Neural progenitor cell (in vitro differentiated cells): ENCODE results near the gene IL27RA. TPM values are rescaled to one million over a fixed set of nuclear protein-coding genes. Genes with fewer than 3 reads are reported as not detected.
A peak's percentile ranks its signal among the peaks of the same experiment; 100 is the strongest.

Experiments
- DNase-seq: peaks from one replicate; pipeline ENCODE4 v3.0.0-alpha.2; 2016; ENCODE audit warnings: low spot score
- H2AFZ ChIP-seq: fragments of 200-600 bp; sonication (generic); replicated peaks from 2 replicates; pipeline ENCODE4 v1.6.1; 2016; ENCODE audit warnings: antibody characterized with exemption
- H3F3A ChIP-seq: fragments of 200-600 bp; sonication (generic); 2 replicates; pipeline ENCODE4 v1.6.1; 2016; ENCODE audit warnings: antibody characterized with exemption, low read depth
- H3K27ac ChIP-seq: fragments of 200-600 bp; sonication (generic); 2 replicates; pipeline ENCODE4 v1.5.1; 2016; ENCODE audit warnings: mild to moderate bottlenecking
- H3K27me3 ChIP-seq: fragments of 200-600 bp; sonication (generic); 2 replicates; pipeline ENCODE4 v1.6.1; 2016; ENCODE audit warnings: mild to moderate bottlenecking, moderate library complexity
- H3K36me3 ChIP-seq: fragments of 200-600 bp; sonication (generic); 2 replicates; pipeline ENCODE4 v1.5.1; 2016
- H3K4me1 ChIP-seq: fragments of 200-600 bp; sonication (generic); 2 replicates; pipeline ENCODE4 v1.6.1; 2016; ENCODE audit warnings: mixed run types
- H3K4me2 ChIP-seq: fragments of 200-600 bp; sonication (generic); 2 replicates; pipeline ENCODE4 v1.6.1; 2016
- H3K4me3 ChIP-seq: fragments of 200-600 bp; sonication (generic); 2 replicates; pipeline ENCODE4 v1.5.1; 2016
- H3K79me2 ChIP-seq: fragments of 200-600 bp; sonication (generic); 2 replicates; pipeline ENCODE4 v1.6.1; 2016; ENCODE audit warnings: low read depth
- H3K9ac ChIP-seq: fragments of 200-600 bp; sonication (generic); 2 replicates; pipeline ENCODE4 v1.6.1; 2016
- H3K9me3 ChIP-seq: fragments of 200-600 bp; sonication (generic); 2 replicates; pipeline ENCODE4 v1.5.1; 2016; ENCODE audit warnings: low read depth
- H4K20me1 ChIP-seq: fragments of 200-600 bp; sonication (generic); 2 replicates; pipeline ENCODE4 v1.6.1; 2016; ENCODE audit warnings: low read depth
- H3K27ac Mint-ChIP-seq: 3 replicates; pipeline ENCODE4 v1.8.0; 2021; ENCODE audit warnings: mixed read lengths
- H3K27me3 Mint-ChIP-seq: 2 replicates; pipeline ENCODE4 v1.8.0; 2022; ENCODE audit warnings: low read depth, mild to moderate bottlenecking, inconsistent platforms, moderate library complexity, mixed read lengths; ENCODE audit not compliant: insufficient read depth
- H3K36me3 Mint-ChIP-seq: 3 replicates; pipeline ENCODE4 v1.8.0; 2021; ENCODE audit warnings: mixed read lengths
- H3K4me1 Mint-ChIP-seq: 3 replicates; pipeline ENCODE4 v1.8.0; 2021; ENCODE audit warnings: mixed read lengths
- H3K4me3 Mint-ChIP-seq: 3 replicates; pipeline ENCODE4 v1.8.0; 2021; ENCODE audit warnings: mild to moderate bottlenecking, moderate library complexity, mixed read lengths
- H3K9me3 Mint-ChIP-seq: 3 replicates; pipeline ENCODE4 v1.8.0; 2020; ENCODE audit warnings: mixed read lengths
- CTCF ChIP-seq: fragments of 200-600 bp; sonication (generic); IDR thresholded peaks from 2 replicates; pipeline ENCODE4 v1.5.1; 2017; ENCODE audit warnings: antibody characterized with exemption, mild to moderate bottlenecking
- EZH2 ChIP-seq: fragments of 200-600 bp; sonication (generic); IDR thresholded peaks from 2 replicates; pipeline ENCODE4 v1.6.1; 2017; ENCODE audit warnings: antibody characterized with exemption, mild to moderate bottlenecking, moderate library complexity
- EZH2phosphoT487 ChIP-seq: fragments of 200-600 bp; sonication (generic); IDR thresholded peaks from 2 replicates; pipeline ENCODE4 v1.6.1; 2017; ENCODE audit warnings: antibody characterized with exemption
- total RNA-seq: library from RNA; depleted of rRNA; stranded (reverse); fragments of >200 nt; gene quantifications from 2 replicates; pipeline ENCODE4 v1.2.3, GENCODE V29; 2015; ENCODE audit warnings: low replicate concordance

Gene IL27RA
- total RNA-seq, 1 donor from 2014 or later = 1.2 TPM

GRCh38 chr19:13983213-13983889 lies 48.2 kb upstream of the IL27RA start:
- Histone ChIP-seq H3K9me3 (no peaks in the 10 kb centered on the region), H3K4me3 (no peak overlapping the region), H3K27me3 (peaks cover 6% of the 10 kb centered on the region), H3K79me2 (no peaks in the 10 kb centered on the region), H4K20me1 (peaks cover 7% of the 10 kb centered on the region), H3K4me1 (peaks cover 24% of the 10 kb centered on the region), H3K27ac (no peak overlapping the region), H3K36me3 (no peaks in the 10 kb centered on the region), H3F3A (peaks cover 5% of the 10 kb centered on the region), H2AFZ (no peak overlapping the region), H3K9ac (no peak overlapping the region), H3K4me2 (no peak overlapping the region)
- Mint-ChIP-seq H3K9me3 (no peaks in the 10 kb centered on the region), H3K27ac (no peak overlapping the region), H3K27me3 (peaks cover 7% of the 10 kb centered on the region), H3K4me3 (no peak overlapping the region), H3K36me3 (peaks cover 2% of the 10 kb centered on the region), H3K4me1 (peaks cover 20% of the 10 kb centered on the region)
- TF ChIP-seq EZH2phosphoT487 (no peak), EZH2 (no peak), CTCF (no peak)
- no peak for DNase-seq

- H3K27ac Mint-ChIP-seq = no peak overlapping the region
- Histone ChIP-seq H3F3A (peaks cover 5% of the 10 kb centered on the region), H4K20me1 (peaks cover 7% of the 10 kb centered on the region), H3K9ac (no peak overlapping the region), H3K79me2 (no peaks in the 10 kb centered on the region), H3K4me2 (no peak overlapping the region), H3K4me1 (peaks cover 23% of the 10 kb centered on the region), H3K4me3 (no peak overlapping the region), H3K9me3 (no peaks in the 10 kb centered on the region), H3K36me3 (no peaks in the 10 kb centered on the region), H2AFZ (no peak overlapping the region), H3K27me3 (peaks cover 6% of the 10 kb centered on the region), H3K27ac (no peak overlapping the region)
- H3K9me3 Mint-ChIP-seq = no peaks in the 10 kb centered on the region
- H3K27me3 Mint-ChIP-seq = peaks cover 7% of the 10 kb centered on the region
- H3K4me1 Mint-ChIP-seq = peaks cover 24% of the 10 kb centered on the region
- TF ChIP-seq CTCF (no peak), EZH2phosphoT487 (no peak), EZH2 (no peak)
- DNase-seq = peak; percentile 33
- H3K36me3 Mint-ChIP-seq = peaks cover 2% of the 10 kb centered on the region
- no peak overlapping the region for H3K4me3 Mint-ChIP-seq
Measured at GRCh38 chr19:13984186-13984585, 47.4 kb upstream of the IL27RA start.

- H2AFZ ChIP-seq = no peak overlapping the region
- H3K36me3 Mint-ChIP-seq = peaks cover 6% of the 10 kb centered on the region
- H3F3A ChIP-seq = no peaks in the 10 kb centered on the region
- H3K27ac Mint-ChIP-seq = peak overlapping the region; percentile 82
- H3K4me3 Mint-ChIP-seq = no peak overlapping the region
- peaks cover 25% of the 10 kb centered on the region for H3K4me1 Mint-ChIP-seq
- H3K27ac ChIP-seq = no peak overlapping the region
- DNase-seq = no peak
- H4K20me1 ChIP-seq = peaks cover 11% of the 10 kb centered on the region
- no peaks in the 10 kb centered on the region for H3K36me3 ChIP-seq
- H3K27me3 ChIP-seq = no peaks in the 10 kb centered on the region
- no peaks in the 10 kb centered on the region for H3K79me2 ChIP-seq
- H3K4me1 ChIP-seq = peaks cover 17% of the 10 kb centered on the region
- no peak overlapping the region for H3K4me2 ChIP-seq
- H3K9me3 Mint-ChIP-seq = no peaks in the 10 kb centered on the region
- no peak overlapping the region for H3K4me3 ChIP-seq
- no peaks in the 10 kb centered on the region for H3K9me3 ChIP-seq
- no peak overlapping the region for H3K9ac ChIP-seq
- H3K27me3 Mint-ChIP-seq = peaks cover 2% of the 10 kb centered on the region
- TF ChIP-seq EZH2 (no peak), EZH2phosphoT487 (no peak), CTCF (no peak)
Measured at GRCh38 chr19:13984875-13985741, 46.5 kb upstream of the IL27RA start.
